ENCODE data around the gene SKIC2.
"Not testable (repeated sequence)": the region's sequence is repeated elsewhere in the genome, so short reads cannot be mapped to it uniquely, and the experiment has no call there.

DNA sequence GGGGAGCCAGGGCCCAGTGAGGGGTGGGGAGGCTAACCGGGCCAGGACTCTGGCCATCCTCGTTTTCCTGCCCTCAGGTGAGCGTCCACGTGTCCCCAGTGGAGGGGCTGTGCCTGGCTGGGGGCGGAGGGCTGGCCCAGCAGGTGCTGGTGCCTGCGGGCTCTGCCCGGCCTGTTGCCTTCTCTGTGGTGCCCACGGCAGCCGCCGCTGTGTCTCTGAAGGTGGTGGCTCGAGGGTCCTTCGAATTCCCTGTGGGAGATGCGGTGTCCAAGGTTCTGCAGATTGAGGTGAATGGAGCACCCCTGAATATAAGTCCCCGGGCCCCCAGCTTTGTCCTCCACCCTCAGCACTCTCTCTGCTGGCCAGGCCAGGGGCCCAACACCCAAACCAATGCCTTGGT, 35.4 kb downstream of the SKIC2 start:
- not testable (repeated sequence) for TF ChIP-seq CTCF (IDR thresholded peaks at IDR 0.05; ENCODE audit: low read depth, low read length); EZH2phosphoT487 (IDR thresholded peaks at IDR 0.05; ENCODE audit: low read depth)

Data from OCI-LY3 (cell line).